Gastroesophageal sphincter (tissue), 4 donors: Measurements from ENCODE around the gene HPCA. TPM values are rescaled to one million over a fixed set of nuclear protein-coding genes. Genes with fewer than 3 reads are reported as not detected.

Experiments
- ATAC-seq: fragments of 150-250 bp; one replicate; pipeline ENCODE4 v1.9.1; 2016; ENCODE audit warnings: mild to moderate bottlenecking, moderate library complexity
- H3K27ac ChIP-seq, 4 donors: fragments of 200-600 bp; sonication (generic) in 3 of 4; 1 replicate in 3 of 4; 2 replicates in 1 of 4; pipeline ENCODE4 v1.5.1; 2016 to 2019
- H3K27me3 ChIP-seq: fragments of 200-600 bp; sonication (generic); one replicate; pipeline ENCODE4 v1.5.1; 2019
- H3K36me3 ChIP-seq, 2 donors: fragments of 200-600 bp; sonication (generic); one replicate each; pipeline ENCODE4 v1.5.1; 2019; ENCODE audit warnings: control low read depth in 1 of 2
- H3K4me1 ChIP-seq, 3 donors: fragments of 200-600 bp; sonication (generic); 1 replicate in 2 of 3; 2 replicates in 1 of 3; pipeline ENCODE4 v1.5.1; 2016 to 2019; ENCODE audit warnings: control low read depth in 2 of 3
- H3K4me3 ChIP-seq, 2 donors: fragments of 200-600 bp; sonication (generic); one replicate each; pipeline ENCODE4 v1.5.1; 2019; ENCODE audit warnings: mild to moderate bottlenecking in 1 of 2, moderate library complexity in 1 of 2
- H3K9me3 ChIP-seq, 3 donors: fragments of 200-600 bp; sonication (generic); one replicate each; pipeline ENCODE4 v1.5.1; 2017 to 2019; ENCODE audit warnings: control low read depth in 2 of 3
- CTCF ChIP-seq, 4 experiments: fragments of 200-600 bp in 2 of 4; fragments of 450-650 bp in 2 of 4; sonication (generic) in 1 of 4; IDR thresholded peaks; one replicate each; pipeline ENCODE4 v1.5.1; 2017 to 2019; ENCODE audit warnings: antibody characterized with exemption in 4 of 4, mild to moderate bottlenecking in 2 of 4, moderate library complexity in 2 of 4
- EP300 ChIP-seq: sonication (generic); formaldehyde crosslinking; IDR thresholded peaks from one replicate; pipeline ENCODE4 v1.6.1; 2017; ENCODE audit warnings: antibody characterized with exemption, mild to moderate bottlenecking
- POLR2A ChIP-seq, 2 donors: fragments of 450-650 bp; IDR thresholded peaks; one replicate each; pipeline ENCODE4 v1.6.1; 2017; ENCODE audit warnings: antibody characterized with exemption in 2 of 2, mild to moderate bottlenecking in 2 of 2, moderate library complexity in 1 of 2
- POLR2AphosphoS5 ChIP-seq: sonication (generic); formaldehyde crosslinking; IDR thresholded peaks from one replicate; pipeline ENCODE4 v1.6.1; 2017; ENCODE audit warnings: antibody characterized with exemption
- WGBS, 2 donors: methylation state at CpG; one replicate each; pipeline ENCODE4 v1.1.5; 2018; ENCODE audit warnings: low coverage in 1 of 2; 5-methylcytosine and 5-hydroxymethylcytosine counted together
- total RNA-seq, 4 donors: library from RNA; depleted of rRNA; stranded (reverse); fragments of >200 nt; gene quantifications; one replicate each; pipeline ENCODE4 v1.1.0, GENCODE V29; 2016

HPCA gene
- total RNA-seq, 4 donors from 2014 or later = 0.58 TPM; not detected in 3

DNA sequence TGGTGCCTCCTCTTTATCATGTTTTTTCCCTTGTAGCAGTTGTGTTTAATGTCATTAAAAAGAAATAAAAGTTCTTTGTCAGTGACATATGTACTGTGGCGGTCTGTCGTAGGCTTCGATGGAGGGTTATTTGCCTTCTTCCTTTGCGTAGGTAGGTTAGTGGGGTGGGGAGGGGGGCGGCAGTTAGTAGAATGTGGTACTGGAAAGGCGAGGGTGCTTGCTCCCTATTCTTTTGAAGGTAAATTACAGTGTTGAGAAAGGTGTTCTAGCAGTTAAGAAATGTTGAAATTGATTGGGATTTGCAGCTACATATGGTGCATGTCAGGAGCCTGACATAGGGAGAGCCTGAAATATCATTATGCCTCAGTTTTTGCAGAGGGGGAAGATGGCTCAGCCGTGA, 27.5 kb upstream of the HPCA start:
- Histone ChIP-seq H3K4me1 (peaks cover 4 to 29% (median 10%) of the 10 kb centered on the region in 3 donors), H3K36me3 (peaks cover 0 to 76% of the 10 kb centered on the region in 2 donors), H3K27ac (no peak overlapping the region), H3K4me3 (no peak overlapping the region), H3K9me3 (no peaks in the 10 kb centered on the region), H3K27me3 (no peaks in the 10 kb centered on the region)
- no peak for TF ChIP-seq POLR2A (IDR thresholded peaks at IDR 0.05)
- TF ChIP-seq POLR2AphosphoS5 = no peak
- TF ChIP-seq EP300 = no peak
- no peak for TF ChIP-seq CTCF (IDR thresholded peaks at IDR 0.05)
- 76 to 93% methylated on average over 5 to 7 of the region's 7 CpGs for WGBS, 2 donors
- no peak for ATAC-seq

- no peak overlapping the region for H3K27ac ChIP-seq
- TF ChIP-seq POLR2A (IDR thresholded peaks at IDR 0.05) (no peak), CTCF (IDR thresholded peaks at IDR 0.05) (no peak), EP300 (no peak), POLR2AphosphoS5 (no peak)
- 63 to 92% methylated on average over 1 to 2 of the region's 2 CpGs for WGBS, 2 donors
- no peak for ATAC-seq
- no peaks in the 10 kb centered on the region for H3K9me3 ChIP-seq
- H3K4me1 ChIP-seq = peaks cover 4 to 38% (median 10%) of the 10 kb centered on the region in 3 donors
- no peaks in the 10 kb centered on the region for H3K27me3 ChIP-seq
- peaks cover 0 to 75% of the 10 kb centered on the region in 2 donors for H3K36me3 ChIP-seq
- H3K4me3 ChIP-seq = no peak overlapping the region
Observed at GRCh38 chr1:32859915-32860314, 26.4 kb upstream of the HPCA start.

DNA sequence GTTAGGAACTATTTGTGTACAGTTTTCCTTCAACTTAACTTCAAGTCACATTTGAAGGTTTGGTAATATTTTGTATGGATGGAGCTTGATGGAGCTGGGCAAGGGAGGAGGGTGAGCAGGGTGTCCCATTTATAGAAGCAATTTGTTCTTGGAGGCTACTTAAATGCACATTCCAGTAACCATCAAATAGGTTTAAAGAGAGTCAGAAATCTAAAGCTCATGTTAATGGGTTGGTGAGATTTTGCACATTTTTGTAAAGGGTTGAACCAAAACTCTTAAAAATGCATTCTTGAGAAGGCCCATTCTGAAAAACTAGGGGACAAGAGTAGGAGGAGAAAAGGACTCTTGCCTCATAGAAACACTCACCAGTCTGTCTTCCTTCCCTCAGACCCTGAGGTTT, 25.7 kb upstream of the HPCA start:
- no peak for ATAC-seq
- Histone ChIP-seq H3K36me3 (peaks cover 0 to 70% of the 10 kb centered on the region in 2 donors), H3K4me3 (no peak overlapping the region), H3K4me1 (peaks cover 4 to 44% (median 10%) of the 10 kb centered on the region in 3 donors), H3K27ac (no peak overlapping the region), H3K9me3 (no peaks in the 10 kb centered on the region), H3K27me3 (no peaks in the 10 kb centered on the region)
- no peak for TF ChIP-seq POLR2A (IDR thresholded peaks at IDR 0.05)
- no peak for TF ChIP-seq POLR2AphosphoS5
- no peak for TF ChIP-seq CTCF (IDR thresholded peaks at IDR 0.05)
- no peak for TF ChIP-seq EP300

- no peaks in the 10 kb centered on the region for H3K9me3 ChIP-seq
- peaks cover 4 to 52% (median 10%) of the 10 kb centered on the region in 3 donors for H3K4me1 ChIP-seq
- 64% methylated on average over 2 of the region's 3 CpGs; no CpG with 5 or more reads in 1 of the 2 donors for WGBS, 2 donors
Observed at GRCh38 chr1:32861904-32862695, 24.2 kb upstream of the HPCA start.

More at GRCh38 chr1:32861904-32862695, 24.2 kb upstream of the HPCA start:
- Histone ChIP-seq H3K27ac (no peak overlapping the region), H3K4me3 (no peak overlapping the region), H3K27me3 (no peaks in the 10 kb centered on the region), H3K36me3 (peaks cover 0 to 54% of the 10 kb centered on the region in 2 donors)
- TF ChIP-seq POLR2AphosphoS5 = no peak
- TF ChIP-seq POLR2A (IDR thresholded peaks at IDR 0.05) = no peak
- TF ChIP-seq CTCF (IDR thresholded peaks at IDR 0.05) = no peak
- no peak for TF ChIP-seq EP300
- no peak for ATAC-seq
